ENCODE data around the gene TMEM165. TPM values are rescaled to one million over a fixed set of nuclear protein-coding genes. Genes with fewer than 3 reads are reported as not detected.

TMEM165 gene
- total RNA-seq, 4 donors from 2014 or later = 167 to 286 (median 236) TPM

DNA sequence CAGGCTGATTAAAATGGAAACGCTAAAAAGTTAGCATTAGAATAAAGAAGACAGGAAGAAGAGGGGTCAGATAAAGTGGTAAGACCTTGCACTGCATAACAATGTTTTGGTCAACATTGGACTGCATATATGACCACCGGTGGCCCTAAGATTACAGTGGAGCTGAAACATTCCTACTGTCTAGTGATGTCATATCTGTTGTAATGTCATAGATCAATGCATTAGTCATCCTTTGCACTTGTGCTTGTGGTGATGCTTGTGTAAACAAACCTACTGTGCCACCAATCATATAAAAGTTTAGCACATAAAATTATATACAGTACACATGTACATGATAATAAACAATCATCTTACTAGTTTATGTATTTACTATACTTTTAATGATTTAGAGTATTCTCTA is 73.0 kb downstream of the TMEM165 start:
- DNase-seq (ENCODE audit: low spot score in 2 of 2) = no peak
- WGBS, 2 donors = 69 to 78% methylated on average over 2 of the region's 2 CpGs
- H3K4me3 ChIP-seq = no peak overlapping the region
- no peak overlapping the region for H3K27ac ChIP-seq
- H3K36me3 ChIP-seq = peaks cover 0 to 67% (median 0%) of the 10 kb centered on the region in 3 donors
- H3K9me3 ChIP-seq = no peaks in the 10 kb centered on the region
- no peak for TF ChIP-seq POLR2A (IDR thresholded peaks at IDR 0.05)
- H3K27me3 ChIP-seq = no peaks in the 10 kb centered on the region
- no peaks in the 10 kb centered on the region for H3K4me1 ChIP-seq

DNA sequence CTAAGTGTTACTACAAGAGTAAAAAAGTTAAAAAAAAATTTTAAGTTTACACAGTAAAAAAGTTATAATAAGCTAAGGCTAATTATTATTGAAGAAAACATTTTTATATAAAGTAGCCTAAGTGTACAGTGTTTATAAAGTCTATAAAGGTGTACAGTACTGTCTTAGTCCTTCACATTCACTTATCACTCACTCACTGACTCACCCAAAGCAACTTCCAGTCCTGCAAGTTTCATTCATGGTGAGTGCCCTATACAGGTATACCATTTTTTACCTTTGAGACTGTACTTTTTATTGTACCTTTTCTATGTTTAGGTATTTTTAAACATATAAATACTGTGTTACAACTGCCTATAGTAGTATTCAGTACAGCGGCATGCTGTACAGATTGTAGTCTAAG is 74.2 kb downstream of the TMEM165 start:
- TF ChIP-seq EP300 (IDR thresholded peaks at IDR 0.05) (no peak), POLR2A (IDR thresholded peaks at IDR 0.05) (no peak)
- TF ChIP-seq, protein P1, sequence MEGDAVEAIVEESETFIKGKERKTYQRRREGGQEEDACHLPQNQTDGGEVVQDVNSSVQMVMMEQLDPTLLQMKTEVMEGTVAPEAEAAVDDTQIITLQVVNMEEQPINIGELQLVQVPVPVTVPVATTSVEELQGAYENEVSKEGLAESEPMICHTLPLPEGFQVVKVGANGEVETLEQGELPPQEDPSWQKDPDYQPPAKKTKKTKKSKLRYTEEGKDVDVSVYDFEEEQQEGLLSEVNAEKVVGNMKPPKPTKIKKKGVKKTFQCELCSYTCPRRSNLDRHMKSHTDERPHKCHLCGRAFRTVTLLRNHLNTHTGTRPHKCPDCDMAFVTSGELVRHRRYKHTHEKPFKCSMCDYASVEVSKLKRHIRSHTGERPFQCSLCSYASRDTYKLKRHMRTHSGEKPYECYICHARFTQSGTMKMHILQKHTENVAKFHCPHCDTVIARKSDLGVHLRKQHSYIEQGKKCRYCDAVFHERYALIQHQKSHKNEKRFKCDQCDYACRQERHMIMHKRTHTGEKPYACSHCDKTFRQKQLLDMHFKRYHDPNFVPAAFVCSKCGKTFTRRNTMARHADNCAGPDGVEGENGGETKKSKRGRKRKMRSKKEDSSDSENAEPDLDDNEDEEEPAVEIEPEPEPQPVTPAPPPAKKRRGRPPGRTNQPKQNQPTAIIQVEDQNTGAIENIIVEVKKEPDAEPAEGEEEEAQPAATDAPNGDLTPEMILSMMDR (IDR thresholded peaks at IDR 0.05) = no peak
- no peaks in the 10 kb centered on the region for H3K27me3 ChIP-seq
- no peak overlapping the region for H3K4me3 ChIP-seq
- peaks cover 0 to 7% (median 0%) of the 10 kb centered on the region in 4 donors for H3K9me3 ChIP-seq
- H3K4me1 ChIP-seq = no peaks in the 10 kb centered on the region
- no peak overlapping the region for H3K27ac ChIP-seq
- peaks cover 0 to 74% (median under 1%) of the 10 kb centered on the region in 3 donors for H3K36me3 ChIP-seq
- 94 to 98% methylated on average over 1 of the region's 1 CpG for WGBS, 2 donors
- no peak for DNase-seq (ENCODE audit: low spot score in 2 of 2)

Small RNAs within 50 kb of the gene (small RNA-seq; reads per million reads assigned to genes)
- not detected for gene RF00019

Other genes with a start within 250 kb of the TMEM165 start
- 10 to 100 TPM in 3 of 4 donors, 1 to 10 TPM in 1; 9.0 to 16.1 (median 12.2) TPM for gene SRD5A3, start 49.7 kb upstream of the TMEM165 start, total RNA-seq
- gene CLOCK, start 151.0 kb downstream of the TMEM165 start, total RNA-seq = 10 to 100 TPM; 17.8 to 48.0 (median 27.6) TPM
- not detected for gene PDCL2, start 196.3 kb downstream of the TMEM165 start, total RNA-seq
- gene NMU, start 240.3 kb downstream of the TMEM165 start, total RNA-seq = 1 to 10 TPM in 1 of 4 donors, not detected in 3; 1.3 TPM

All from tibial nerve (tissue), 4 donors.